ENCODE measurements around the gene TMEM95. TPM values are rescaled to one million over a fixed set of nuclear protein-coding genes. Genes with fewer than 3 reads are reported as not detected.

TMEM95 gene
- total RNA-seq, 1 experiment from 2014 or later: 0.50 TPM

DNA sequence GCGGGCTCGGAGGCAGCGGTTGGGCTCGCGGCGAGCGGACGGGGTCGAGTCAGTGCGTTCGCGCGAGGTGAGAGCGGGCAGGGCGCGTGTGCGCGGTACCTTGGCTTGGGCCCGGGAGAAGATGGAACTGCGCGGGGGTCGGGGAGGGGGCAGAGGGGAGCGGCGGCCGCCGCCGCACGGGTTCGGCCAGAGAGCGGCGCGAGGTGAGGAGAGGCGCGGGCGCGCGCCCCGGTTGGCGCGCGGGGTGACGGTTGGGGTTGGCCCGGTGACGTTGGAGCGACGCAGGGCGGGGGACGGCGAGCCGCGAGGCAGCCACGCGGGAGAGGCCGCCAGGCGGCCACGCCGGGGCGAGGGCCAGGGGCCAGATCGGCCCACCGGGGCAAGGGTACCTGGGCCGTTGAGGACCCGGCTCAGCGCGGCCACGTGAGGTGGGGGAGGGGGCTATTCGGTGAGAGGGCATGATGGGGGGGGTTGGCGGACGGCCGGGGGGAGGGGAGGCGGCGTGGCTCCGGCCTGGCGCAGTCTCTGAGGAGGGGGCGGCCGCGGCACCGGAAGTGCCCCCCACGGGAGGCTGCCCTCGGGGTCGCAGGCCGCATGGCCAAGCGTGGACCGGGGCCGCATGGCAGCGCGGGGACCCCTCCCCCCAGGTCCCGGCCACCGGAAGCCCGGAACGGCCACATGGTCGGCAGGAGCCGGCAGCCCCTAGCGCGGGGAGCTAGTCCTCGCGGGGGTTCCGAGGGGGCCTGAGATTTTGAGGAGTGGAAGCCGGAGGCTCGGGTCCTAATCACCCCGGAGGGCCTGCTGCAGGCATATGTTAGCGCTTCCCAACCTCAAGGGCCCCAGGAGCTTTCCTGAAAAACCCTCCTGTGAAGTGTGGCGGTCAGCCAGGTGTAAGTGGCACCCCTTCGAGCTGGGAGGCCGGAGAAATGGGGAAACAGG lies 47.0 kb upstream of the TMEM95 start:
- ChIA-PET POLR2A (ENCODE audit: unreplicated experiment) (no interaction called here), CTCF (no interaction called here)
- peaks cover 26% of the 10 kb centered on the region for H3K4me1 ChIP-seq (replicated peaks; ENCODE audit: insufficient read depth)
- H2AFZ ChIP-seq: no peak overlapping the region
- peaks cover 37% of the 10 kb centered on the region for H3K36me3 ChIP-seq (ENCODE audit: low read depth)
- peaks cover 40% of the 10 kb centered on the region for H4K20me1 ChIP-seq (ENCODE audit: insufficient read depth)
- peak overlapping the region; percentile 96 for H3K27ac ChIP-seq
- no peaks in the 10 kb centered on the region for H3K9me3 ChIP-seq (ENCODE audit: insufficient read depth, low read depth)
- H3K4me2 ChIP-seq: peak overlapping the region; percentile 98
- H3K4me3 ChIP-seq: peak overlapping the region; percentile 86
- no peaks in the 10 kb centered on the region for H3K9me2 ChIP-seq (ENCODE audit: insufficient read depth)
- H3K79me2 ChIP-seq (ENCODE audit: low read depth): peaks cover 51% of the 10 kb centered on the region
- intact Hi-C loops (cut with micrococcal nuclease; ENCODE audit: unreplicated experiment): loop anchor here (1.0 to 5.0 kb wide), 5 partner anchors 21 to 381 kb away; partner anchors contain the start of genes CLDN7, NEURL4, POLR2A and WRAP53
- no peaks in the 10 kb centered on the region for H3K27me3 ChIP-seq (ENCODE audit: insufficient read depth, low read depth)
- no TSS peak for BruUV-seq (replicated peaks)
- peaks cover 65% of the 10 kb centered on the region for H3F3A ChIP-seq (ENCODE audit: insufficient read depth, low read depth)
- DNase-seq: peak in 1 of 2 experiments; percentile 33
- no peak for TF ChIP-seq EZH2 (IDR thresholded peaks at IDR 0.05; ENCODE audit: low read depth)
- TF ChIP-seq, protein P1, sequence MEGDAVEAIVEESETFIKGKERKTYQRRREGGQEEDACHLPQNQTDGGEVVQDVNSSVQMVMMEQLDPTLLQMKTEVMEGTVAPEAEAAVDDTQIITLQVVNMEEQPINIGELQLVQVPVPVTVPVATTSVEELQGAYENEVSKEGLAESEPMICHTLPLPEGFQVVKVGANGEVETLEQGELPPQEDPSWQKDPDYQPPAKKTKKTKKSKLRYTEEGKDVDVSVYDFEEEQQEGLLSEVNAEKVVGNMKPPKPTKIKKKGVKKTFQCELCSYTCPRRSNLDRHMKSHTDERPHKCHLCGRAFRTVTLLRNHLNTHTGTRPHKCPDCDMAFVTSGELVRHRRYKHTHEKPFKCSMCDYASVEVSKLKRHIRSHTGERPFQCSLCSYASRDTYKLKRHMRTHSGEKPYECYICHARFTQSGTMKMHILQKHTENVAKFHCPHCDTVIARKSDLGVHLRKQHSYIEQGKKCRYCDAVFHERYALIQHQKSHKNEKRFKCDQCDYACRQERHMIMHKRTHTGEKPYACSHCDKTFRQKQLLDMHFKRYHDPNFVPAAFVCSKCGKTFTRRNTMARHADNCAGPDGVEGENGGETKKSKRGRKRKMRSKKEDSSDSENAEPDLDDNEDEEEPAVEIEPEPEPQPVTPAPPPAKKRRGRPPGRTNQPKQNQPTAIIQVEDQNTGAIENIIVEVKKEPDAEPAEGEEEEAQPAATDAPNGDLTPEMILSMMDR (conservative IDR thresholded peaks at IDR 0.05): no peak

GRCh38 chr17:7308625-7309433 lies 46.1 kb upstream of the TMEM95 start:
- ChIA-PET CTCF (interaction anchor here (0.6 kb wide), 1 partner anchor 68 kb away, joined by 5 read pairs; no protein-coding TSS in a partner anchor), POLR2A (ENCODE audit: unreplicated experiment) (no interaction called here)
- H3K4me3 ChIP-seq: peak overlapping the region; percentile 86
- BruUV-seq (replicated peaks): TSS peak; percentile 81
- H3K27me3 ChIP-seq (ENCODE audit: insufficient read depth, low read depth): no peaks in the 10 kb centered on the region
- H3K9me3 ChIP-seq (ENCODE audit: insufficient read depth, low read depth): no peaks in the 10 kb centered on the region
- peaks cover 33% of the 10 kb centered on the region for H3K4me1 ChIP-seq (replicated peaks; ENCODE audit: insufficient read depth)
- no peak overlapping the region for H2AFZ ChIP-seq
- H3K27ac ChIP-seq: peak overlapping the region; percentile 96
- peak; percentile 77 to 84 for DNase-seq
- intact Hi-C loops (cut with micrococcal nuclease; ENCODE audit: unreplicated experiment): loop anchor here (2.0 to 5.0 kb wide), 4 partner anchors 20 to 380 kb away; partner anchors contain the start of genes CLDN7, NEURL4 and WRAP53
- peaks cover 73% of the 10 kb centered on the region for H3F3A ChIP-seq (ENCODE audit: insufficient read depth, low read depth)
- no peaks in the 10 kb centered on the region for H3K9me2 ChIP-seq (ENCODE audit: insufficient read depth)
- peaks cover 58% of the 10 kb centered on the region for H3K79me2 ChIP-seq (ENCODE audit: low read depth)
- H4K20me1 ChIP-seq (ENCODE audit: insufficient read depth): peaks cover 49% of the 10 kb centered on the region
- TF ChIP-seq, protein P1 (conservative IDR thresholded peaks at IDR 0.05): no peak
- no peak for TF ChIP-seq EZH2 (IDR thresholded peaks at IDR 0.05; ENCODE audit: low read depth)
- peaks cover 42% of the 10 kb centered on the region for H3K36me3 ChIP-seq (ENCODE audit: low read depth)
- H3K4me2 ChIP-seq: peak overlapping the region; percentile 98

- Histone ChIP-seq H3F3A (ENCODE audit: insufficient read depth, low read depth) (peaks cover 81% of the 10 kb centered on the region), H3K27ac (peak overlapping the region; percentile 68), H3K79me2 (ENCODE audit: low read depth) (peaks cover 66% of the 10 kb centered on the region), H3K4me3 (peak overlapping the region; percentile 86), H3K9me3 (ENCODE audit: insufficient read depth, low read depth) (no peaks in the 10 kb centered on the region), H3K9me2 (ENCODE audit: insufficient read depth) (no peaks in the 10 kb centered on the region), H3K4me2 (peak overlapping the region; percentile 98), H4K20me1 (ENCODE audit: insufficient read depth) (peaks cover 56% of the 10 kb centered on the region), H3K36me3 (ENCODE audit: low read depth) (peaks cover 44% of the 10 kb centered on the region), H3K4me1 (replicated peaks; ENCODE audit: insufficient read depth) (peaks cover 40% of the 10 kb centered on the region), H3K27me3 (ENCODE audit: insufficient read depth, low read depth) (no peaks in the 10 kb centered on the region), H2AFZ (no peak overlapping the region)
- POLR2A ChIA-PET (ENCODE audit: unreplicated experiment): no interaction called here
- CTCF ChIA-PET: interaction anchor here (0.6 kb wide), 2 partner anchors 69 to 524 kb away, joined by 3 to 5 read pairs; no protein-coding TSS in a partner anchor
- BruUV-seq (replicated peaks): no TSS peak
- TF ChIP-seq, protein P1 (conservative IDR thresholded peaks at IDR 0.05): no peak
- TF ChIP-seq EZH2 (IDR thresholded peaks at IDR 0.05; ENCODE audit: low read depth): no peak
- intact Hi-C loops (cut with micrococcal nuclease; ENCODE audit: unreplicated experiment): loop anchor here (2.0 to 5.0 kb wide), 4 partner anchors 19 to 379 kb away; partner anchors contain the start of genes CLDN7, NEURL4 and WRAP53
- no peak for DNase-seq
Observed at GRCh38 chr17:7309628-7310027, 45.3 kb upstream of the TMEM95 start.
